ENCODE measurements around the gene IL23R. TPM values are rescaled to one million over a fixed set of nuclear protein-coding genes. Genes with fewer than 3 reads are reported as not detected.
A peak's percentile ranks its signal among the peaks of the same experiment; 100 is the strongest.

The IL23R gene
- total and polyA plus RNA-seq, 2 donors (not counting 1 experiment from before 2014, with no cell fraction given), result not detected

- Histone ChIP-seq H3K36me3 (replicated peaks in 1 of 2; ENCODE audit: control extremely low read depth in 1 of 2, control insufficient read depth in 1 of 2, extremely low read depth in 1 of 2, insufficient read depth in 2 of 2, low read length in 1 of 2) (no peaks in the 10 kb centered on the region), H3K4me3 (ENCODE audit: control extremely low read depth in 1 of 5, extremely low read depth in 1 of 5, insufficient read depth in 1 of 5, low read depth in 2 of 5, low read length in 4 of 5) (no peak overlapping the region), H3K4me1 (ENCODE audit: control insufficient read depth in 2 of 2, insufficient read depth in 2 of 2, low read length in 2 of 2) (peaks cover 0 to 8% of the 10 kb centered on the region in 2 donors), H3K9ac (ENCODE audit: low read length) (no peak overlapping the region), H3K27me3 (replicated peaks in 1 of 4; ENCODE audit: control extremely low read depth in 1 of 4, control insufficient read depth in 3 of 4, insufficient read depth in 4 of 4, low read length in 3 of 4) (no peaks in the 10 kb centered on the region), H3K4me2 (replicated peaks; ENCODE audit: low read depth, low read length, poor library complexity, severe bottlenecking) (no peak overlapping the region), H2AFZ (ENCODE audit: insufficient read depth, low read depth, low read length, poor library complexity, severe bottlenecking) (no peak overlapping the region), H4K20me1 (ENCODE audit: control insufficient read depth, insufficient read depth, low read length, poor library complexity, severe bottlenecking) (no peaks in the 10 kb centered on the region), H3K9me3 (ENCODE audit: control extremely low read depth in 1 of 3, control insufficient read depth in 2 of 3, insufficient read depth in 1 of 3, low read length in 2 of 3) (no peaks in the 10 kb centered on the region), H3K27ac (ENCODE audit: low read length in 2 of 2) (no peak overlapping the region), H3K79me2 (ENCODE audit: control insufficient read depth, insufficient read depth, low read length) (no peaks in the 10 kb centered on the region)
- Mint-ChIP-seq H3K27ac (no peak overlapping the region), H3K4me3 (no peak overlapping the region), H3K27me3 (no peaks in the 10 kb centered on the region), H3K9me3 (ENCODE audit: insufficient read depth) (no peaks in the 10 kb centered on the region), H3K4me1 (peaks cover 9% of the 10 kb centered on the region)
- POLR2A ChIA-PET, result interaction anchor here (0.5 to 0.6 kb wide), 2 partner anchors 159 to 481 kb away, joined by 4 to 5 read pairs; no protein-coding TSS in a partner anchor
- ATAC-seq (ENCODE audit: low read depth) (no peak), DNase-seq (no peak)
- TF ChIP-seq EZH2 (IDR thresholded peaks at IDR 0.05; ENCODE audit: borderline replicate concordance, insufficient read depth, low read depth, low read length, poor library complexity, severe bottlenecking) (no peak), CTCF (IDR thresholded peaks at IDR 0.05) (no peak)
- WGBS (ENCODE audit: insufficient coverage), result no CpG with 5 or more reads among the region's 1 CpG
- intact Hi-C loops (cut with micrococcal nuclease), result loop anchor here (1.0 to 5.0 kb wide), 2 partner anchors 217 to 286 kb away; no protein-coding TSS in a partner anchor
- CTCF ChIA-PET, result interaction anchor here (0.9 to 6.2 kb wide), 25 partner anchors 9 to 466 kb away, joined by 3 to 104 read pairs (median 4); no protein-coding TSS in a partner anchor
These were observed 47.7 kb downstream of the IL23R start for GRCh38 chr1:67213948-67214347.

DNA sequence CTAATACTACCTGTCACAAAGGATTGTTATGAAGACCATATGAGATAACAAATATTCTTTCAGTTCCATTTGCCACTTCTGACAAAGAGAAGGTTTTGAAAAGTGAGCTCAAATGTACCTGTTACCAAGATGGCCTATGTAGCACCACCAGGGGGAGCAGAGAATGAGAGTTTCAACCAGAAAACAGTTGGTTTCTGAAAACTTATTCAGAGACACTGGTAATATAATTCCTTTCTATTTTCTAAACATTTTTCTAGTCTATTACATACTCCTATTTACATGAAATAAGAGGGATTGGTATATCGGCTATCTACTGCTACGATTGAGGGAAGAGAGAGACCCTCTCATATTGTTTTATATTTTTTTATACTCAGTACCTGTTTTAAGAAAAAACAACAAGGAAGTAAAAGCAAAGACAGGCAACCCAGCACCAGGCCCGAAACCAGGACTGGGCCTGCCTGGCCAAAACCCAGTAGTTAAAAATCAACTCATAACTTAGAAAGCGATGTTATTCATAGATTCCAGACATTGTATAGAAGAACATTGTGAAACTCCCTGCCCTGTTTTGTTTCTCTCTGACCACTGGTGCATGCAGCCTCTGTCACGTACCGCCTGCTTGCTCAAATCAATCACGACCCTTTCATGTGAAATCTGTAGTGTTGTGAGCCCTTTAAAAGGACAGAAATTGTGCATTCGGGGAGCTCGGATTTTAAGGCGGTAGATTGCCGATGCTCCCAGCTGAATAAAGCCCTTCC lies 48.3 kb downstream of the IL23R start:
- intact Hi-C loops (cut with micrococcal nuclease), result loop anchor here (1.0 to 5.0 kb wide), 2 partner anchors 217 to 286 kb away; no protein-coding TSS in a partner anchor
- DNase-seq (peak; percentile 50), ATAC-seq (ENCODE audit: low read depth) (peak; percentile 28)
- Histone ChIP-seq H3K9me3 (ENCODE audit: control extremely low read depth in 1 of 3, control insufficient read depth in 2 of 3, insufficient read depth in 1 of 3, low read length in 2 of 3) (no peaks in the 10 kb centered on the region), H3K9ac (ENCODE audit: low read length) (peak overlapping the region; percentile 11), H3K36me3 (replicated peaks in 1 of 2; ENCODE audit: control extremely low read depth in 1 of 2, control insufficient read depth in 1 of 2, extremely low read depth in 1 of 2, insufficient read depth in 2 of 2, low read length in 1 of 2) (no peaks in the 10 kb centered on the region), H3K79me2 (ENCODE audit: control insufficient read depth, insufficient read depth, low read length) (no peaks in the 10 kb centered on the region), H2AFZ (ENCODE audit: insufficient read depth, low read depth, low read length, poor library complexity, severe bottlenecking) (peak overlapping the region; percentile 65), H3K27ac (ENCODE audit: low read length in 2 of 2) (no peak overlapping the region), H3K4me1 (ENCODE audit: control insufficient read depth in 2 of 2, insufficient read depth in 2 of 2, low read length in 2 of 2) (peaks cover 0 to 8% of the 10 kb centered on the region in 2 donors), H3K4me3 (ENCODE audit: control extremely low read depth in 1 of 5, extremely low read depth in 1 of 5, insufficient read depth in 1 of 5, low read depth in 2 of 5, low read length in 4 of 5) (no peak overlapping the region), H4K20me1 (ENCODE audit: control insufficient read depth, insufficient read depth, low read length, poor library complexity, severe bottlenecking) (no peaks in the 10 kb centered on the region), H3K4me2 (replicated peaks; ENCODE audit: low read depth, low read length, poor library complexity, severe bottlenecking) (no peak overlapping the region), H3K27me3 (replicated peaks in 1 of 4; ENCODE audit: control extremely low read depth in 1 of 4, control insufficient read depth in 3 of 4, insufficient read depth in 4 of 4, low read length in 3 of 4) (no peaks in the 10 kb centered on the region)
- whole genome bisulfite sequencing (ENCODE audit: insufficient coverage), result no CpG with 5 or more reads among the region's 11 CpGs
- TF ChIP-seq CTCF (IDR thresholded peaks at IDR 0.05) (peak; percentile 70), EZH2 (IDR thresholded peaks at IDR 0.05; ENCODE audit: borderline replicate concordance, insufficient read depth, low read depth, low read length, poor library complexity, severe bottlenecking) (no peak)
- Mint-ChIP-seq H3K27ac (no peak overlapping the region), H3K9me3 (ENCODE audit: insufficient read depth) (no peaks in the 10 kb centered on the region), H3K4me1 (peaks cover 9% of the 10 kb centered on the region), H3K27me3 (no peaks in the 10 kb centered on the region), H3K4me3 (no peak overlapping the region)
- CTCF ChIA-PET, result interaction anchor here (0.8 to 6.2 kb wide), 28 partner anchors 10 to 467 kb away, joined by 3 to 104 read pairs (median 4); no protein-coding TSS in a partner anchor
- POLR2A ChIA-PET, result interaction anchor here (0.5 to 0.6 kb wide), 2 partner anchors 160 to 481 kb away, joined by 4 to 5 read pairs; no protein-coding TSS in a partner anchor
